Duodenal mucosa (tissue), 2 donors: Measurements from ENCODE around the gene DENND1A.
"Not testable (repeated sequence)": the region's sequence is repeated elsewhere in the genome, so short reads cannot be mapped to it uniquely, and the experiment has no call there.

Experiments
- H3K27ac ChIP-seq: one replicate; pipeline ENCODE4 v1.7.0; 2013; ENCODE audit warnings: low read depth, low read length
- H3K27me3 ChIP-seq, 2 donors: one replicate each; pipeline ENCODE4 v1.7.0; 2013; ENCODE audit warnings: low read length in 2 of 2, control low read depth in 1 of 2; ENCODE audit not compliant: insufficient read depth in 2 of 2, control insufficient read depth in 1 of 2
- H3K36me3 ChIP-seq, 2 donors: one replicate each; pipeline ENCODE4 v1.7.0; 2013; ENCODE audit warnings: low read length in 2 of 2, control low read depth in 1 of 2; ENCODE audit not compliant: insufficient read depth in 2 of 2, control insufficient read depth in 1 of 2
- H3K4me1 ChIP-seq, 2 donors: one replicate each; pipeline ENCODE4 v1.7.0; 2013; ENCODE audit warnings: low read length in 2 of 2, control low read depth in 1 of 2; ENCODE audit not compliant: insufficient read depth in 2 of 2, control insufficient read depth in 1 of 2
- H3K4me3 ChIP-seq, 2 donors: one replicate each; pipeline ENCODE4 v1.7.0; 2013; ENCODE audit warnings: low read length in 2 of 2, low read depth in 1 of 2
- H3K9ac ChIP-seq, 2 donors: one replicate each; pipeline ENCODE4 v1.7.0; 2013; ENCODE audit warnings: low read length in 2 of 2, low read depth in 1 of 2
- H3K9me3 ChIP-seq, 2 donors: one replicate each; pipeline ENCODE4 v1.7.0; 2013; ENCODE audit warnings: low read length in 2 of 2, control low read depth in 1 of 2; ENCODE audit not compliant: control insufficient read depth in 1 of 2

DENND1A gene

DNA sequence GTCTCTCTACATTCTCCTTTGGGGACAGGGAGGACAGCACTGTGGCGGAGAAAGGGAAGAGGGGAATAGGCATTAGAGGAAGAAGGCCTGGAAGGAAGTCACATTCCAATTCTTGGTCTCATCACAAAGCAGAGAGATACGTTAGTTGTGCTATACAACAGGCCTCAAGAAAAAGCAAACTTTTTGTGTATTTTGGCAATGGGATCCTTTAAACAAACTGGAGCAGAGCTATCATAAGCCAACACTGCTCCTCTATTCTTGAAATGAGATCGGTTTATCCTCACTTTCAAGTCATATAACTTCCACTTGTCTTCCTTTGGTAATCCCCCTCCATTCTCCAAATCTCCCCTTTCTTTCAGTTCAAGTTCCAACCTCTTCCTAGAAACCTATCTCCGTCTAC lies 6.5 kb downstream of the DENND1A start:
- Histone ChIP-seq H3K27ac (no peak overlapping the region), H3K4me3 (no peak overlapping the region), H3K4me1 (peaks cover 39 to 45% of the 10 kb centered on the region in 2 donors), H3K9ac (no peak overlapping the region), H3K36me3 (no peaks in the 10 kb centered on the region), H3K27me3 (no peaks in the 10 kb centered on the region), H3K9me3 (no peaks in the 10 kb centered on the region)

DNA sequence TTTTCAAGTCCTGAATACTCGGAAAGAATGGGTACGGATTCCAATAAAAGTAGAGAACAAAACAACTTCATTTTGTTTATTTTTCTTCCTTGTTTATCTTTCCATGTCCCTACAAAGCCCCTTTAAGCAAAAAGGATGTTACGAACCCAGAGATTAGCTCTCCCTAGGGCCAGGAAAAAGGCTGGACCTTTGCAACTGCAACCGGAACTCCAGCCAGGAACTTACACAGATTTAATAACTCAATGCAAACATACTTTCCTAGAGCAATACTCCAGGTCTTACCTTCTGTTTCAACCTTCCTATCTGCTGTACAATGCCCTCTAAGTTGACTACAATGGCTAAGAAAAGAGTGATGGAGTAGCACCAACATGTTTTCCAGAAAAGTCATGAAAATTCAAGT lies 7.0 kb downstream of the DENND1A start:
- Histone ChIP-seq H3K4me3 (no peak overlapping the region), H3K9ac (no peak overlapping the region), H3K9me3 (no peaks in the 10 kb centered on the region), H3K27me3 (no peaks in the 10 kb centered on the region), H3K36me3 (no peaks in the 10 kb centered on the region), H3K4me1 (peaks cover 34 to 40% of the 10 kb centered on the region in 2 donors), H3K27ac (no peak overlapping the region)

DNA sequence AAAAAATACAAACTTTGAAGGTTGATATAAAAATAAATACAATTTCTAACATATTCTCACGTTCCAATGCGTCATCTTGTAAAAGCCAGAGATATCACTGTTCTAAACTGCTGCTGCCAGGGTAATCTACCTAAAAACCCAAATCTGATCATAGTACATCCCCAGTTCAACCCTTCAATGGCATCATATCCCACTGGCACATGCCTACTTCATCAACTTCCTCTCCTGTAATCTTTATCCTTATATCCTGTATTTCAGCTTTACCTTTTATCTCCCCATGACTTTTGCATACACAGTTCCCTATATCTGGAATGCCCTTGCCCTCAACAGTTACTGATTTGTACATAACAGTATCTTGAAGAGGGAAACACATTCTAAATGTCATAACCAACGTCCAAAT lies 7.5 kb downstream of the DENND1A start:
- Histone ChIP-seq H3K27ac (no peak overlapping the region), H3K27me3 (no peaks in the 10 kb centered on the region), H3K9ac (no peak overlapping the region), H3K9me3 (no peaks in the 10 kb centered on the region), H3K4me3 (no peak overlapping the region), H3K36me3 (no peaks in the 10 kb centered on the region), H3K4me1 (peaks cover 30 to 36% of the 10 kb centered on the region in 2 donors)

DNA sequence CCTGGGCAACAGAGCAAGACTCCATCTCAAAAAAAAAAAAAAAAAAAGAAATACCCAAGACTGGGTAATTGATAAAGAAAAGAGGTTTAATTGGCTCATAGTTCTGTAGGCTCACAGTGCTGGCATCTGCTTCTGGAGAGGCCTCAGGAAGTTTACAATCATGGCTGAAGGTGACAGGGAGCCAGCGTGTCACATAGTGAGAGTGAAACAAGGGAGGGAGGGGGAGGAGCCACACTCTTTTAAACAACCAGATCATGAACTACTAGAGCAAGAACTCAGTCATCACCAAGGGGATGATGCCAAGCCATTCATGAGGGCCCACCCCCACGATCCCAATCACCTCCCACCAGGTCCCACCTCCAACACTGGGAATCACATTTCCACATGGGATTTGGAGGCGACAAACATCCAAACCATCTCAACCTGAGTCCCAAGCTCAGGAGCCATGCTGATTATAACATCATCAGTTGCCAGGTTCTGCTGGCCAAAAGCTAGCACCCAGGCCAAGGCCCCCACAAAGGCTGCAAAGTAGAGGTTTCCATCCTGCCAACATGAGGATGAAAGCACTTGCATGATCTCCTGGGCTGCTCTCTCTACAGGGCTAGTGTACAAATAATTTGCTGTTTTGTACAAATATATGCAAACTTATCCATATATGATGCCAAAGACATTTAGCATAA lies 15.3 kb downstream of the DENND1A start:
- Histone ChIP-seq H3K4me1 (no peaks in the 10 kb centered on the region), H3K27me3 (no peaks in the 10 kb centered on the region)

DNA sequence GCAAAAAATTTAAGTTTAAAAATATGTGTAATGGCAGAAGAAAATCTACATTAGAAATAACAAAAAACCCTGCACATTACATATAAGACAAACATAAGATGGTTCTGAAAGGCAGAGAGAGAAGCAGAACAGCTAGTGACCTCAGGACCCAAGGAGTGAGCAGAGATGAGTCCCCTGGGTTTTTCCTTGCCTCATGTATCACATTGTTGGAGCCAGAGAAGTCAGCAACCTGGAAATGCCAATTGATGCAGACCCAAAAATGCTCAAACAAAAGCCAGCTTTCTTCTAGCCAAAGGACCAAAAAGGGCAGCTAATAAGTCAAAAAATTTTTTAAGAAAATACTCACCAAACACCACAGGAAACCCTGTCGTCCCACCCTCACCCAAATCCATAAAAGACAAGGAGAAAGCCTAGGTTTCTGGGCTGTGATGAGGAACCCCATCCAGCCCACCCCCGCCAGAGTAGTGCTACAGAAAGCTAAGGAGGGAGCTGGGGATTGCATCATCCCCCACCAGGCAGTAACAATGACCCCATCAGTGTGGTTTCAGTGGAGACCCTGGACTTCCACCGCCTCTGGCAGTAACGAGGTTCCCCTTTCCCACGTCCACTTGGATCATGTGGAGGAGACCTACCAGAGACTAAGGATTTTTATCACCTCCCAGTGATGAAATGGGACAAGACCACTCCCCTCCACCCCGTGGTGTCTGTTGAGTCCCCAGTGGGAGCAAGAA lies 17.6 kb downstream of the DENND1A start:
- Histone ChIP-seq H3K27me3 (no peaks in the 10 kb centered on the region), H3K9ac (no peak overlapping the region), H3K36me3 (no peaks in the 10 kb centered on the region), H3K4me1 (no peaks in the 10 kb centered on the region), H3K27ac (no peak overlapping the region), H3K4me3 (no peak overlapping the region), H3K9me3 (no peaks in the 10 kb centered on the region)

More for the DNA sequence above, 15.3 kb downstream of the DENND1A start:
- Histone ChIP-seq H3K36me3 (no peaks in the 10 kb centered on the region), H3K9me3 (no peaks in the 10 kb centered on the region), H3K27ac (no peak overlapping the region), H3K9ac (no peak overlapping the region), H3K4me3 (no peak overlapping the region)

DNA sequence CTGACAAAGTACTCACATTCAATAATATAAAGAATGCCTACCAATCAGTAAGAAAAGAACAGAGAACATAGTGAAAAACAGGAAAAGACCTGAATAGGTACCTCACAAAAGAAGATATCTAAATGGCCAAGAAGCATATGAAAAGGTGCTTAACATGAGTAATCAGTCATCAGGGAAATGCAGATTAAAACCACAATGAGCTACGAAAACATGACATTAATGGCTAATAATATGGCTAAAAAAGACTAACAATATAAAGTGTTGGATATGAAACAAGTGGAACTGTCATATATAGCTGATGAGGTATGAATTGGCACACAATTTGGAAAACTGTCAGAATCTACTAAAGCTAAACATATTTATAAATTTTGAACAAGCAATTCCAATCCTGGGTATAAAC lies 18.9 kb downstream of the DENND1A start:
- Histone ChIP-seq H3K27ac (no peak overlapping the region), H3K4me1 (no peaks in the 10 kb centered on the region), H3K9ac (no peak overlapping the region), H3K4me3 (no peak overlapping the region), H3K9me3 (no peaks in the 10 kb centered on the region), H3K36me3 (no peaks in the 10 kb centered on the region), H3K27me3 (no peaks in the 10 kb centered on the region)

DNA sequence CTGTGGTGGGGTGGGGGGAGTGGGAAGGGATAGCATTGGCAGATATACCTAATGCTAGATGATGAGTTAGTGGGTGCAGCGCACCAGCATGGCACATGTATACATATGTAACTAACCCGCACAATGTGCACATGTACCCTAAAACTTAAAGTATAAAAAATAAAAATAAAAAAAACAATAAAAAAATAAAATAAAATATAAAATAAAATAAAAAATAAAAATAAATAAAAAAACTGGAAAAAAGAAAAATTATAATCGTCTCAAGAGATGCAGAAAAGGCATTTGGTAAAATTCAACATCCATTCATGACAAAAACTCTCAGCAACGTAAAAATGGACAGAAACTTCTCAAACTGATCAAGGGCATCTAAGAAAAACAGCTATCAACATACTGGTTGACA lies 20.7 kb downstream of the DENND1A start:
- not testable (repeated sequence) for H3K4me3 ChIP-seq, H3K36me3 ChIP-seq, H3K27me3 ChIP-seq, H3K4me1 ChIP-seq, H3K27ac ChIP-seq, H3K9ac ChIP-seq, H3K9me3 ChIP-seq

DNA sequence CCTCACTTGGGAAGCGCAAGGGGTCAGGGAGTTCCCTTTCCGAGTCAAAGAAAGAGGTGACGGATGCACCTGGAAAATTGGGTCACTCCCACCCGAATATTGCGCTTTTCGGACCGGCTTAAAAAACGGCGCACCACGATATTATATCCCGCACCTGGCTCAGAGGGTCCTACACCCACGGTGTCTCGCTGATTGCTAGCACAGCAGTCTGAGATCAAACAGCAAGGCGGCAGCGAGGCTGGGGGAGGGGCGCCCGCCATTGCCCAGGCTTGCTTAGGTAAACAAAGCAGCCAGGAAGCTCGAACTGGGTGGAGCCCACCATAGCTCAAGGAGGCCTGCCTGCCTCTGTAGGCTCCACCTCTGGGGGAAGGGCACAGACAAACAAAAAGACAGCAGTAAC lies 26.4 kb downstream of the DENND1A start:
- not testable (repeated sequence) for H3K9ac ChIP-seq, H3K27me3 ChIP-seq, H3K9me3 ChIP-seq, H3K4me3 ChIP-seq, H3K27ac ChIP-seq, H3K36me3 ChIP-seq, H3K4me1 ChIP-seq

DNA sequence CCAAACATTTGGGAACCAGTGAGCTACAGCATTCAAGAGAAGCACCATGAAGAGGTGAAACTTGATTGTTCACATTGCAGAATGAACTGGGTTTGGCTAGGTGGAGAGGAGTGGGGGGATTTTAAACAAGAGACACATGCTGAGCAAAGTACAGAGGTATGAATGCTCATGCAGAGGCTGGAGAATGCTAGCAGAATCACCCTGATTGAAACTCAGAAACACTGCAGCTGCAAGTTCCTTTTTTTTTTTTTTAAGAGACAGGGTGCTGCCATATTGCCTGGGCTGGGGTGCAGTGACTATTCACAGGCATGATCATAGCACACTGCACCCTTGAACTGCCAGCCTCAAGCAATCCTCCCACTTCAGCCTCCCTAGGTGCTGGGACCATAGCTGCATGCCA lies 35.1 kb downstream of the DENND1A start:
- H3K27me3 ChIP-seq = no peaks in the 10 kb centered on the region
- no peak overlapping the region for H3K4me3 ChIP-seq
- H3K9ac ChIP-seq = no peak overlapping the region

DNA sequence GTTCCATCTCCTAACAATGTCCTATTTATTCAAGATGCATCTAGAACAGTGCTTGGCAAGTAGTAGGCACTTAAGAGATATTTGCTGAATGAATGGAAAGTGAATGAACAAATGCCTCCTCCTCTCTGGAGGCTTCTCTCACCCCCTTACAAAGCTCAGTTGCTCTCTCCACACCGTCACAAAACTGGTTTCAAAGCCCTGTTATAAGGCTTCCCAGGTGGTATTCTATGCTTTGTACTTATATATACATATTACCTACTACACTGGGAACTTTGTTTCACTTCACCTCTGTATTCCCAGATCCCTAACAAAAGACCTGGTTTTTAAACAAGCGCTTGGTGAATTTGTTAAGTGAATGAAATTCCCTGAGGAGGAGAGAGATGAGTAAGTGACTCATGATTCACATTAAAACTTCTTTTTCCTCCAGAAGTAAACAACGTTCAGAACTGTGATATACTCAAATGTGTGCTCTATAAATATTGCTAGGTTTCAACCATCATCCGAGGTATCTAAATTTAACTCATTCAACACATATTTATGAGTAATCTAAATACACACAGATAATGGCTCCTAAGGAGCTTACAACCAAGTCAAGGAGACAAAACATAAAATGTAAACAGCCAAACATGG lies 36.0 kb downstream of the DENND1A start:
- no peaks in the 10 kb centered on the region for H3K27me3 ChIP-seq
- H3K9me3 ChIP-seq = no peaks in the 10 kb centered on the region
- no peak overlapping the region for H3K4me3 ChIP-seq
- peaks cover 0 to 3% of the 10 kb centered on the region in 2 donors for H3K36me3 ChIP-seq
- H3K9ac ChIP-seq = no peak overlapping the region
- no peak overlapping the region for H3K27ac ChIP-seq
- peaks cover 0 to 2% of the 10 kb centered on the region in 2 donors for H3K4me1 ChIP-seq

More for the DNA sequence above, 35.1 kb downstream of the DENND1A start:
- H3K27ac ChIP-seq = no peak overlapping the region
- H3K36me3 ChIP-seq = peaks cover 0 to 3% of the 10 kb centered on the region in 2 donors
- peaks cover 0 to 4% of the 10 kb centered on the region in 2 donors for H3K4me1 ChIP-seq
- H3K9me3 ChIP-seq = no peaks in the 10 kb centered on the region
